HL-60 (cell line): ENCODE measurements around the gene MTPN.

Experiments used
- POLR2AphosphoS5 ChIP-seq: IDR thresholded peaks from 2 replicates; pipeline ENCODE4 v1.6.1; 2012; ENCODE audit warnings: low read depth
- SPI1 ChIP-seq: IDR thresholded peaks from 2 replicates; pipeline ENCODE4 v1.6.1; 2012; ENCODE audit warnings: low read depth, mild to moderate bottlenecking, borderline replicate concordance
- TF ChIP-seq, protein P1 (sequence below): IDR thresholded peaks from one replicate; pipeline ENCODE4 v1.5.1; 2011; ENCODE audit warnings: low read length, control low read depth, inconsistent platforms; ENCODE audit not compliant: insufficient read depth
- TF ChIP-seq, protein P2 (sequence below): IDR thresholded peaks from 2 replicates; pipeline ENCODE4 v1.6.1; 2012; ENCODE audit warnings: low read depth; ENCODE audit not compliant: insufficient replicate concordance

GRCh38 chr7:135970682-135971365 is 6.3 kb downstream of the MTPN start:
- TF ChIP-seq POLR2AphosphoS5 (no peak), SPI1 (peak; percentile 27; the same call in 1 of the 2 replicates)
- TF ChIP-seq, protein P1, sequence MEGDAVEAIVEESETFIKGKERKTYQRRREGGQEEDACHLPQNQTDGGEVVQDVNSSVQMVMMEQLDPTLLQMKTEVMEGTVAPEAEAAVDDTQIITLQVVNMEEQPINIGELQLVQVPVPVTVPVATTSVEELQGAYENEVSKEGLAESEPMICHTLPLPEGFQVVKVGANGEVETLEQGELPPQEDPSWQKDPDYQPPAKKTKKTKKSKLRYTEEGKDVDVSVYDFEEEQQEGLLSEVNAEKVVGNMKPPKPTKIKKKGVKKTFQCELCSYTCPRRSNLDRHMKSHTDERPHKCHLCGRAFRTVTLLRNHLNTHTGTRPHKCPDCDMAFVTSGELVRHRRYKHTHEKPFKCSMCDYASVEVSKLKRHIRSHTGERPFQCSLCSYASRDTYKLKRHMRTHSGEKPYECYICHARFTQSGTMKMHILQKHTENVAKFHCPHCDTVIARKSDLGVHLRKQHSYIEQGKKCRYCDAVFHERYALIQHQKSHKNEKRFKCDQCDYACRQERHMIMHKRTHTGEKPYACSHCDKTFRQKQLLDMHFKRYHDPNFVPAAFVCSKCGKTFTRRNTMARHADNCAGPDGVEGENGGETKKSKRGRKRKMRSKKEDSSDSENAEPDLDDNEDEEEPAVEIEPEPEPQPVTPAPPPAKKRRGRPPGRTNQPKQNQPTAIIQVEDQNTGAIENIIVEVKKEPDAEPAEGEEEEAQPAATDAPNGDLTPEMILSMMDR: no peak
- TF ChIP-seq, protein P2, sequence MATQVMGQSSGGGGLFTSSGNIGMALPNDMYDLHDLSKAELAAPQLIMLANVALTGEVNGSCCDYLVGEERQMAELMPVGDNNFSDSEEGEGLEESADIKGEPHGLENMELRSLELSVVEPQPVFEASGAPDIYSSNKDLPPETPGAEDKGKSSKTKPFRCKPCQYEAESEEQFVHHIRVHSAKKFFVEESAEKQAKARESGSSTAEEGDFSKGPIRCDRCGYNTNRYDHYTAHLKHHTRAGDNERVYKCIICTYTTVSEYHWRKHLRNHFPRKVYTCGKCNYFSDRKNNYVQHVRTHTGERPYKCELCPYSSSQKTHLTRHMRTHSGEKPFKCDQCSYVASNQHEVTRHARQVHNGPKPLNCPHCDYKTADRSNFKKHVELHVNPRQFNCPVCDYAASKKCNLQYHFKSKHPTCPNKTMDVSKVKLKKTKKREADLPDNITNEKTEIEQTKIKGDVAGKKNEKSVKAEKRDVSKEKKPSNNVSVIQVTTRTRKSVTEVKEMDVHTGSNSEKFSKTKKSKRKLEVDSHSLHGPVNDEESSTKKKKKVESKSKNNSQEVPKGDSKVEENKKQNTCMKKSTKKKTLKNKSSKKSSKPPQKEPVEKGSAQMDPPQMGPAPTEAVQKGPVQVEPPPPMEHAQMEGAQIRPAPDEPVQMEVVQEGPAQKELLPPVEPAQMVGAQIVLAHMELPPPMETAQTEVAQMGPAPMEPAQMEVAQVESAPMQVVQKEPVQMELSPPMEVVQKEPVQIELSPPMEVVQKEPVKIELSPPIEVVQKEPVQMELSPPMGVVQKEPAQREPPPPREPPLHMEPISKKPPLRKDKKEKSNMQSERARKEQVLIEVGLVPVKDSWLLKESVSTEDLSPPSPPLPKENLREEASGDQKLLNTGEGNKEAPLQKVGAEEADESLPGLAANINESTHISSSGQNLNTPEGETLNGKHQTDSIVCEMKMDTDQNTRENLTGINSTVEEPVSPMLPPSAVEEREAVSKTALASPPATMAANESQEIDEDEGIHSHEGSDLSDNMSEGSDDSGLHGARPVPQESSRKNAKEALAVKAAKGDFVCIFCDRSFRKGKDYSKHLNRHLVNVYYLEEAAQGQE: no peak
